WI38 (cell line): Measurements from ENCODE around the gene CYP11A1.

Experiments
- H3K4me3 ChIP-seq: 2 replicates; pipeline ENCODE4 v1.5.1; 2011; ENCODE audit warnings: low read depth, mild to moderate bottlenecking, control low read depth, low read length
- TF ChIP-seq, protein P1 (sequence below): IDR thresholded peaks from 2 replicates; pipeline ENCODE4 v1.5.1; 2012; ENCODE audit warnings: low read depth, mild to moderate bottlenecking, control low read depth, low read length

CYP11A1 gene

DNA sequence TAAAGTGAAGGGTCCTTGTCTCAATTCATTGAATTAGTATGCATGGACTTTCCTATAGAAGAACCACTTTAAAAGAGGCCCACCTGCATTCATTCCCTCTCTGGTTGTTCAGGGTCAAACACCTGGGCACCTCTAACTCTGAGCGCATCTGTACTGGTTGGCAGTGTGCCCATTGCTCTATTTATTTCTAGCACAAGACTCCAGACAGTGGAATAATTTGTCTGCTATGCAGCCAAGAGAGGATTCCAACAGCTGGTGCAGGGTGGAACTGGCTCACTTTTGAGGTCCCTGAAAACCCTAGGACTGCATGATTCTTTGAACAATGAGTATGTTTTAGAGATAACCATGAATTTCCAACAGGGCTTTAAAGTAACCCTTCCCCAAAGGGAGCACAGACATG is 73.4 kb downstream of the CYP11A1 start:
- no peak overlapping the region for H3K4me3 ChIP-seq
- TF ChIP-seq, protein P1, sequence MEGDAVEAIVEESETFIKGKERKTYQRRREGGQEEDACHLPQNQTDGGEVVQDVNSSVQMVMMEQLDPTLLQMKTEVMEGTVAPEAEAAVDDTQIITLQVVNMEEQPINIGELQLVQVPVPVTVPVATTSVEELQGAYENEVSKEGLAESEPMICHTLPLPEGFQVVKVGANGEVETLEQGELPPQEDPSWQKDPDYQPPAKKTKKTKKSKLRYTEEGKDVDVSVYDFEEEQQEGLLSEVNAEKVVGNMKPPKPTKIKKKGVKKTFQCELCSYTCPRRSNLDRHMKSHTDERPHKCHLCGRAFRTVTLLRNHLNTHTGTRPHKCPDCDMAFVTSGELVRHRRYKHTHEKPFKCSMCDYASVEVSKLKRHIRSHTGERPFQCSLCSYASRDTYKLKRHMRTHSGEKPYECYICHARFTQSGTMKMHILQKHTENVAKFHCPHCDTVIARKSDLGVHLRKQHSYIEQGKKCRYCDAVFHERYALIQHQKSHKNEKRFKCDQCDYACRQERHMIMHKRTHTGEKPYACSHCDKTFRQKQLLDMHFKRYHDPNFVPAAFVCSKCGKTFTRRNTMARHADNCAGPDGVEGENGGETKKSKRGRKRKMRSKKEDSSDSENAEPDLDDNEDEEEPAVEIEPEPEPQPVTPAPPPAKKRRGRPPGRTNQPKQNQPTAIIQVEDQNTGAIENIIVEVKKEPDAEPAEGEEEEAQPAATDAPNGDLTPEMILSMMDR: no peak

DNA sequence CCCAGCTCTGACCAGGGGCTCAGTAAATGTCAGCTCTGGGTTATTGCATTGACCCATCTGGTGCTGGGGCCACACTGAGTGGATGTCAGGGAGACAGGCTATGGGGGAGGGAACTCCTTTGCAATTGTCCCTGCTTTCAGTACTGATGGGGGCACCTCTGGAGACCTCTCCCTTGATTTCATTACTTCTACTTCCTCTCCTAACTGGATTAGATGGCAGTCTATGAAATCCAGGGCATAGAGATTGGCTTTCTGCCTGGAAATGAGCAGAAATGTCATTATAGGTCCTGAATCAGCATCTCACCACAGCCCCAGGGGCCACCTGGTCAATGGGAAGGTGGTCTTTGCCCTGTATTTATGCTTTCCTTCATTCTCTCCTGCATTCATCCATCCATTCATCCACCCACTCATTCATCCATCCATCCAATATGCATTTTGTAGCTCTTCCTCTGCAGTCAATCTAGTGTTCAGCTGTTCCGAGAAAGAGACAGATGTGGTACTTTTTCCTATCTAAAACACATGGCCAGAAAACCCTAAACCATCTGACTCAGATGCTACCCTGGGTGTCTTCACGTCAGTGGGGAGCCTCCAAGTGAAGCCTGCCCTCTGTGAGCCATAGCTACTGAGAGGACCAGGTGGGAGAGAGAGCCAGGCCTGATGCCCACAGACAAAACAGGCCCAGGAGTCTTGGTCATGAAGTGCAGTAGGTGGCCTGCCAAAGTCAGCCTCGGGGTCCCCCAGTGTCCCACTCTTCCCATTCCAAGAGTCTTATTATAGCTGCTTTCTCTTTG is 74.2 kb downstream of the CYP11A1 start:
- TF ChIP-seq, protein P1: no peak

DNA sequence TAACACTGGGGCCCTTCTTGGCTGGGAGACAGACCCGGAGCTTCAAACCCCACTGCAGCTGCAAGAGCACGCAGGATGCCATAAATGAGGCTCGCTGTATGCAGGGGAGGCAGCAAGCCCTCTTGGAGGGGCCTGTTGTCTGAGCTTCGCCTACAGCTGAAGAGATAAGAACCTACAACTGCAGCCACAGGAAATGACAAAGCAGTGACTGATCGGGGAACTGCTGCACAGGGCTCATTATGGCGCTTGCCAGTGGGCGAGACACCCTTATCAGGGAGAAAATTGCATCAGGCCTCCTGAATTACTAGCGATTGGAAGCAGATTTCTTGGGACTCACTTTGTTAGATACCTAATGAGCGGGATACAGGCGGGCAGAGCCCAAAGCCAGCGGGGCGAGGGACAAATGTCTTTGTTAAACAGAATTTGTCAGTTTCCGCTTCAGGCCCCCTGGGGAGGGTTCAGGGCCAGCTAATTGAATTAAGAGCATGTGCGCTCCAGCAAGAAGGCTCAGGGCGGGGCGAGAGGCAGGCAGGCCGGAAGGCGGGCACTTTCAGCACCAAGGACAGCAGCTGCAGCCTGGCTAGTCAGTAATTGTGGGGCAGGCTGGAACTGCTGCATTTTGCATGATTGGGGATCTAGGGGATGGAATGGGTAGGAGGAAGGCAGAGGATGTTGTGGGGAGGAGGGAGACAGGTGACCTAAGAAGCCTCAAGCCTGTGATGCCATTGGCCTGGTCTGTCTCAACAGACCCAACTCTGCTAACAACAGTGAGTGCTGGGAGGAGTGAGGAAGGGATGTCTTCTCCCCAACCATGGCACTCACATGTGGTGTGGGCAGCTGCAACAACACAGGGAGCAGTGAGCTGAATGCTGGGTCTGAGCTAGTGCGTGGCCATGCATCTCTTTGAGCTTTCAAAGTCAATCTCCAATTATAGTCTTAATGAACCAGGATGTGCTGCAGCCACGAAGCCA is 76.1 kb downstream of the CYP11A1 start:
- H3K4me3 ChIP-seq: no peak overlapping the region
- TF ChIP-seq, protein P1: no peak

More for the DNA sequence above, 74.2 kb downstream of the CYP11A1 start:
- H3K4me3 ChIP-seq: no peak overlapping the region

DNA sequence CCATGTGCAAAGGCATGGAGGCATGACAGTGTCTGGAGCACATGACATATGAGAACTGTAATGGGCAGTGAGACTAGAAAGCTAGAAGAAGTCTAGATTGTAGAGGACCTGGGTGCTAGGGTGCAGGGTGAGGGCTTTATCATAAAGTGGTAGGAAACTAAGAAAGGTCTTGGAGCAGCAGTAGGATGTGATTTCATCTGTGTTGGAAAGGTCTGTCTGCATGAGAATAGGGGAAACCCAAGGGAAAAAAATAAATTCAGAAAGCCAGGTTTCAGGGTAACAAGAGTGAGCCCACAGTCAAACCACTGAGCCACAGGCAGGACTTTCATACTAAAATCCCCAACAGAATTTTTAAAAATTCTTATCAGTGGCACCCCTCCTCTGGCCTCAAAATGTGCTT is 76.8 kb downstream of the CYP11A1 start:
- TF ChIP-seq, protein P1: no peak
- H3K4me3 ChIP-seq: no peak overlapping the region

DNA sequence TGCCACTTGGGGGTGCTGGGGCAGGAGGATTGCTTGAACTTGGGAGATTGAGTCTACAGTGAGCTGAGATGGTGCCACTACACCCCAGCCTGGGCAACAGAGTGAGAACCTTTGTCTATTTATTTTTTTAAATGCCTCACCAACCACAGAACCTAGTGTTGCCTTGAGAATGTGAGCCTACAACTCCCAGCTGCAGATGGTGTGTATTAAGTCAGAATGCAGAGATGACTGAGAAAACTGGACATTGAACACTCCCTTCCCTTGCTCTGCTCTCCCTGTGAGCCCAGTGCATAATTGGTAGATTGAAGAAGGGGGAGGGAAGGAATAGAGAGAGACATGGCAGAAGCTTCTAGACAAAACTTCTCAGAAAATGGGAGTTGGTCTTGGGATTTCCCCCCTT is 77.8 kb downstream of the CYP11A1 start:
- no peak overlapping the region for H3K4me3 ChIP-seq
- TF ChIP-seq, protein P1: no peak
